ENCODE data around the gene ZFYVE26. TPM values are rescaled to one million over a fixed set of nuclear protein-coding genes. Genes with fewer than 3 reads are reported as not detected.
A peak's percentile ranks its signal among the peaks of the same experiment; 100 is the strongest.

ZFYVE26 gene
- total and polyA plus RNA-seq, 7 experiments from 2014 or later: 3.2 to 38.9 (median 25.8) TPM

- Histone ChIP-seq H3K36me3 (ENCODE audit: control insufficient read depth in 2 of 3, insufficient read depth in 3 of 3, low read length in 3 of 3) (peaks cover 3 to 95% (median 9%) of the 10 kb centered on the region in 3 experiments), H3K9me3 (ENCODE audit: control insufficient read depth in 2 of 3, low read length in 3 of 3) (no peaks in the 10 kb centered on the region), H3K27ac (ENCODE audit: low read depth, low read length) (no peak overlapping the region), H3K4me1 (ENCODE audit: control insufficient read depth in 2 of 2, insufficient read depth in 2 of 2, low read length in 2 of 2) (no peaks in the 10 kb centered on the region), H3K27me3 (ENCODE audit: control insufficient read depth in 2 of 2, insufficient read depth in 2 of 2, low read length in 2 of 2) (no peaks in the 10 kb centered on the region), H3K4me3 (ENCODE audit: low read length) (no peak overlapping the region)
- H3K9me3 Mint-ChIP-seq: no peaks in the 10 kb centered on the region
- CTCF ChIA-PET: no interaction called here
- DNase-seq (no peak), ATAC-seq (no peak)
- no peak overlapping the region for H3K4me3 Mint-ChIP-seq
- H3K27ac Mint-ChIP-seq: peak overlapping the region in 1 of 9 donors; percentile 54
- POLR2A ChIA-PET: no interaction called here
- peaks cover 24 to 77% (median 54%) of the 10 kb centered on the region in 5 donors for H3K36me3 Mint-ChIP-seq
- no peaks in the 10 kb centered on the region for H3K4me1 Mint-ChIP-seq
- H3K27me3 Mint-ChIP-seq: no peaks in the 10 kb centered on the region
- intact Hi-C loops (cut with micrococcal nuclease): no loop called here
Measured at GRCh38 chr14:67773844-67774377, 42.5 kb downstream of the ZFYVE26 start.

GRCh38 chr14:67768219-67768618 lies 48.2 kb downstream of the ZFYVE26 start:
- Mint-ChIP-seq H3K27ac (no peak overlapping the region), H3K4me1 (no peaks in the 10 kb centered on the region), H3K27me3 (no peaks in the 10 kb centered on the region), H3K9me3 (no peaks in the 10 kb centered on the region), H3K4me3 (no peak overlapping the region), H3K36me3 (peaks cover 0 to 75% (median 41%) of the 10 kb centered on the region in 5 donors)
- no peaks in the 10 kb centered on the region for H3K9me3 ChIP-seq (ENCODE audit: control insufficient read depth in 2 of 3, low read length in 3 of 3)
- no peak overlapping the region for H3K27ac ChIP-seq (ENCODE audit: low read depth, low read length)
- POLR2A ChIA-PET: no interaction called here
- no peak overlapping the region for H3K4me3 ChIP-seq (ENCODE audit: low read length)
- no peak for ATAC-seq
- no peaks in the 10 kb centered on the region for H3K4me1 ChIP-seq (ENCODE audit: control insufficient read depth in 2 of 2, insufficient read depth in 2 of 2, low read length in 2 of 2)
- peaks cover 9 to 91% (median 9%) of the 10 kb centered on the region in 3 experiments for H3K36me3 ChIP-seq (ENCODE audit: control insufficient read depth in 2 of 3, insufficient read depth in 3 of 3, low read length in 3 of 3)
- DNase-seq: no peak
- intact Hi-C loops (cut with micrococcal nuclease): no loop called here
- CTCF ChIA-PET: no interaction called here
- H3K27me3 ChIP-seq (ENCODE audit: control insufficient read depth in 2 of 2, insufficient read depth in 2 of 2, low read length in 2 of 2): no peaks in the 10 kb centered on the region

- Histone ChIP-seq H3K27ac (ENCODE audit: low read depth, low read length) (no peak overlapping the region), H3K4me1 (ENCODE audit: control insufficient read depth in 2 of 2, insufficient read depth in 2 of 2, low read length in 2 of 2) (no peaks in the 10 kb centered on the region), H3K9me3 (ENCODE audit: control insufficient read depth in 2 of 3, low read length in 3 of 3) (no peaks in the 10 kb centered on the region), H3K27me3 (ENCODE audit: control insufficient read depth in 2 of 2, insufficient read depth in 2 of 2, low read length in 2 of 2) (no peaks in the 10 kb centered on the region), H3K4me3 (ENCODE audit: low read length) (no peak overlapping the region), H3K36me3 (ENCODE audit: control insufficient read depth in 2 of 3, insufficient read depth in 3 of 3, low read length in 3 of 3) (peaks cover 9 to 87% (median 12%) of the 10 kb centered on the region in 3 experiments)
- POLR2A ChIA-PET: no interaction called here
- peaks cover 0 to 68% (median 30%) of the 10 kb centered on the region in 5 donors for H3K36me3 Mint-ChIP-seq
- CTCF ChIA-PET: no interaction called here
- H3K4me1 Mint-ChIP-seq: no peaks in the 10 kb centered on the region
- peak; percentile 62 for ATAC-seq
- no peaks in the 10 kb centered on the region for H3K27me3 Mint-ChIP-seq
- peak overlapping the region in 1 of 9 donors; percentile 23 for H3K27ac Mint-ChIP-seq
- H3K4me3 Mint-ChIP-seq: no peak overlapping the region
- intact Hi-C loops (cut with micrococcal nuclease): no loop called here
- H3K9me3 Mint-ChIP-seq: no peaks in the 10 kb centered on the region
- no peak for DNase-seq
Measured at GRCh38 chr14:67766035-67766680, 50.2 kb downstream of the ZFYVE26 start.

- peaks cover 11 to 89% (median 12%) of the 10 kb centered on the region in 3 experiments for H3K36me3 ChIP-seq (ENCODE audit: control insufficient read depth in 2 of 3, insufficient read depth in 3 of 3, low read length in 3 of 3)
- no peaks in the 10 kb centered on the region for H3K27me3 ChIP-seq (ENCODE audit: control insufficient read depth in 2 of 2, insufficient read depth in 2 of 2, low read length in 2 of 2)
- no peak overlapping the region for H3K4me3 Mint-ChIP-seq
- H3K27ac Mint-ChIP-seq: peak overlapping the region in 2 of 9 donors; percentile 7 to 46
- H3K4me1 Mint-ChIP-seq: no peaks in the 10 kb centered on the region
- POLR2A ChIA-PET: no interaction called here
- H3K27ac ChIP-seq (ENCODE audit: low read depth, low read length): no peak overlapping the region
- no peaks in the 10 kb centered on the region for H3K9me3 ChIP-seq (ENCODE audit: control insufficient read depth in 2 of 3, low read length in 3 of 3)
- H3K36me3 Mint-ChIP-seq: peaks cover 0 to 75% (median 33%) of the 10 kb centered on the region in 5 donors
- DNase-seq (no peak), ATAC-seq (no peak)
- CTCF ChIA-PET: no interaction called here
- intact Hi-C loops (cut with micrococcal nuclease): no loop called here
- H3K27me3 Mint-ChIP-seq: no peaks in the 10 kb centered on the region
- H3K9me3 Mint-ChIP-seq: no peaks in the 10 kb centered on the region
- H3K4me3 ChIP-seq (ENCODE audit: low read length): no peak overlapping the region
- no peaks in the 10 kb centered on the region for H3K4me1 ChIP-seq (ENCODE audit: control insufficient read depth in 2 of 2, insufficient read depth in 2 of 2, low read length in 2 of 2)
Measured at GRCh38 chr14:67765192-67765834, 51.1 kb downstream of the ZFYVE26 start.

GRCh38 chr14:67764496-67764895 lies 51.9 kb downstream of the ZFYVE26 start:
- Histone ChIP-seq H3K36me3 (ENCODE audit: control insufficient read depth in 2 of 3, insufficient read depth in 3 of 3, low read length in 3 of 3) (peaks cover 12 to 91% (median 15%) of the 10 kb centered on the region in 3 experiments), H3K27me3 (ENCODE audit: control insufficient read depth in 2 of 2, insufficient read depth in 2 of 2, low read length in 2 of 2) (no peaks in the 10 kb centered on the region), H3K27ac (ENCODE audit: low read depth, low read length) (no peak overlapping the region), H3K4me1 (ENCODE audit: control insufficient read depth in 2 of 2, insufficient read depth in 2 of 2, low read length in 2 of 2) (no peaks in the 10 kb centered on the region), H3K9me3 (ENCODE audit: control insufficient read depth in 2 of 3, low read length in 3 of 3) (no peaks in the 10 kb centered on the region), H3K4me3 (ENCODE audit: low read length) (no peak overlapping the region)
- DNase-seq (no peak), ATAC-seq (no peak)
- no peaks in the 10 kb centered on the region for H3K4me1 Mint-ChIP-seq
- H3K36me3 Mint-ChIP-seq: peaks cover 0 to 76% (median 34%) of the 10 kb centered on the region in 5 donors
- ChIA-PET CTCF (no interaction called here), POLR2A (no interaction called here)
- H3K27ac Mint-ChIP-seq: no peak overlapping the region
- no peaks in the 10 kb centered on the region for H3K27me3 Mint-ChIP-seq
- no peaks in the 10 kb centered on the region for H3K9me3 Mint-ChIP-seq
- intact Hi-C loops (cut with micrococcal nuclease): no loop called here
- no peak overlapping the region for H3K4me3 Mint-ChIP-seq

- CTCF ChIA-PET: no interaction called here
- no peaks in the 10 kb centered on the region for H3K4me1 ChIP-seq (ENCODE audit: control insufficient read depth in 2 of 2, insufficient read depth in 2 of 2, low read length in 2 of 2)
- H3K27ac ChIP-seq (ENCODE audit: low read depth, low read length): no peak overlapping the region
- no peaks in the 10 kb centered on the region for H3K27me3 Mint-ChIP-seq
- intact Hi-C loops (cut with micrococcal nuclease): no loop called here
- H3K27me3 ChIP-seq (ENCODE audit: control insufficient read depth in 2 of 2, insufficient read depth in 2 of 2, low read length in 2 of 2): no peaks in the 10 kb centered on the region
- no peaks in the 10 kb centered on the region for H3K9me3 ChIP-seq (ENCODE audit: control insufficient read depth in 2 of 3, low read length in 3 of 3)
- peaks cover 0 to 70% (median 28%) of the 10 kb centered on the region in 5 donors for H3K36me3 Mint-ChIP-seq
- POLR2A ChIA-PET: no interaction called here
- H3K4me3 Mint-ChIP-seq: no peak overlapping the region
- H3K9me3 Mint-ChIP-seq: no peaks in the 10 kb centered on the region
- ATAC-seq (no peak), DNase-seq (no peak)
- H3K27ac Mint-ChIP-seq: no peak overlapping the region
- no peak overlapping the region for H3K4me3 ChIP-seq (ENCODE audit: low read length)
- H3K36me3 ChIP-seq (ENCODE audit: control insufficient read depth in 2 of 3, insufficient read depth in 3 of 3, low read length in 3 of 3): peaks cover 12 to 80% (median 14%) of the 10 kb centered on the region in 3 experiments
- no peaks in the 10 kb centered on the region for H3K4me1 Mint-ChIP-seq
Measured at GRCh38 chr14:67763158-67763822, 53.1 kb downstream of the ZFYVE26 start.
